HepG2 (cell line): ENCODE results near the gene LAMA5. TPM values are rescaled to one million over a fixed set of nuclear protein-coding genes. Genes with fewer than 3 reads are reported as not detected.
A peak's percentile ranks its signal among the peaks of the same experiment; 100 is the strongest.

ENCODE experiments used
- ARID4A ChIP-seq: sonication (generic); formaldehyde crosslinking; IDR thresholded peaks from 2 replicates; pipeline ENCODE4 v1.5.0; 2020; ENCODE audit warnings: mild to moderate bottlenecking, missing genetic modification reagents, borderline replicate concordance
- CREB1 ChIP-seq, 2 experiments: fragments of 450-650 bp in 1 of 2; IDR thresholded peaks; 2 replicates each; pipeline ENCODE4 v1.6.1; 2016 to 2017; ENCODE audit warnings: control low read depth in 1 of 2, mild to moderate bottlenecking in 1 of 2, missing compliant biosample characterization in 1 of 2, missing genetic modification characterization in 1 of 2
- GATAD2A ChIP-seq: IDR thresholded peaks from 2 replicates; pipeline ENCODE4 v1.6.1; 2016
- KLF11 ChIP-seq: IDR thresholded peaks from 2 replicates; pipeline ENCODE4 v1.6.1; 2016; ENCODE audit warnings: missing compliant biosample characterization
- NFRKB ChIP-seq: fragments of 450-650 bp; IDR thresholded peaks from 2 replicates; pipeline ENCODE4 v1.6.1; 2017
- RCOR2 ChIP-seq: IDR thresholded peaks from 2 replicates; pipeline ENCODE4 v1.6.1; 2016; ENCODE audit warnings: missing biosample characterization, missing genetic modification reagents
- SETDB1 ChIP-seq: sonication (generic); formaldehyde crosslinking; IDR thresholded peaks from 2 replicates; pipeline ENCODE4 v1.5.1; 2020; ENCODE audit warnings: missing genetic modification reagents, mild to moderate bottlenecking, borderline replicate concordance
- SIN3A ChIP-seq: IDR thresholded peaks from 2 replicates; pipeline ENCODE4 v1.6.1; 2011; ENCODE audit warnings: low read depth, mild to moderate bottlenecking, control low read depth, low read length, borderline replicate concordance
- SKI ChIP-seq: fragments of 450-650 bp; IDR thresholded peaks from one replicate; pipeline ENCODE4 v1.6.1; 2018; ENCODE audit warnings: mild to moderate bottlenecking; ENCODE audit not compliant: partially characterized antibody
- ZNF580 ChIP-seq: IDR thresholded peaks from 2 replicates; pipeline ENCODE4 v1.6.1; 2016; ENCODE audit warnings: low read depth, borderline replicate concordance
- ZNF670 ChIP-seq: sonication (generic); formaldehyde crosslinking; IDR thresholded peaks from 2 replicates; pipeline ENCODE4 v1.8.0; 2022; ENCODE audit warnings: mild to moderate bottlenecking, missing genetic modification reagents, borderline replicate concordance
- polyA plus RNA-seq, 8 experiments: library from polyadenylated mRNA; depleted of rRNA in 3 of 8; stranded (reverse) in 7 of 8; unstranded in 1 of 8; fragments of >200 nt; fragmentation: Illumina TruSeq in 4 of 8; extraction: Trizol in 4 of 8; gene quantifications; 2 replicates each; pipeline versions ENCODE4 v1.2.1 to v1.2.3, GENCODE V29; 2011 to 2016; ENCODE audit warnings: low read depth in 4 of 8, missing spikeins in 1 of 8, mixed read lengths in 1 of 8; ENCODE audit not compliant: insufficient read depth in 1 of 8
- total RNA-seq, 5 experiments: library from RNA; depleted of rRNA; stranded (reverse); fragments of >200 nt; fragmentation: Illumina TruSeq; extraction: Trizol; gene quantifications; 2 replicates each; pipeline ENCODE4 v1.2.3, GENCODE V29; 2016; ENCODE audit warnings: low read depth in 1 of 5
- TF ChIP-seq, protein P1 (sequence below): sonication (generic); formaldehyde crosslinking; IDR thresholded peaks from 2 replicates; pipeline ENCODE4 v1.4.0; 2020; ENCODE audit warnings: missing genetic modification reagents, borderline replicate concordance
- TF ChIP-seq, protein P2 (sequence below): sonication (generic); formaldehyde crosslinking; IDR thresholded peaks from 2 replicates; pipeline ENCODE4 v1.4.0; 2020; ENCODE audit warnings: missing genetic modification reagents

Gene LAMA5
- total and polyA plus RNA-seq, 2 of the 13 experiments (the other 11 are each of a cell fraction or from before 2014, with no cell fraction given): 21.0 to 44.7 TPM

DNA sequence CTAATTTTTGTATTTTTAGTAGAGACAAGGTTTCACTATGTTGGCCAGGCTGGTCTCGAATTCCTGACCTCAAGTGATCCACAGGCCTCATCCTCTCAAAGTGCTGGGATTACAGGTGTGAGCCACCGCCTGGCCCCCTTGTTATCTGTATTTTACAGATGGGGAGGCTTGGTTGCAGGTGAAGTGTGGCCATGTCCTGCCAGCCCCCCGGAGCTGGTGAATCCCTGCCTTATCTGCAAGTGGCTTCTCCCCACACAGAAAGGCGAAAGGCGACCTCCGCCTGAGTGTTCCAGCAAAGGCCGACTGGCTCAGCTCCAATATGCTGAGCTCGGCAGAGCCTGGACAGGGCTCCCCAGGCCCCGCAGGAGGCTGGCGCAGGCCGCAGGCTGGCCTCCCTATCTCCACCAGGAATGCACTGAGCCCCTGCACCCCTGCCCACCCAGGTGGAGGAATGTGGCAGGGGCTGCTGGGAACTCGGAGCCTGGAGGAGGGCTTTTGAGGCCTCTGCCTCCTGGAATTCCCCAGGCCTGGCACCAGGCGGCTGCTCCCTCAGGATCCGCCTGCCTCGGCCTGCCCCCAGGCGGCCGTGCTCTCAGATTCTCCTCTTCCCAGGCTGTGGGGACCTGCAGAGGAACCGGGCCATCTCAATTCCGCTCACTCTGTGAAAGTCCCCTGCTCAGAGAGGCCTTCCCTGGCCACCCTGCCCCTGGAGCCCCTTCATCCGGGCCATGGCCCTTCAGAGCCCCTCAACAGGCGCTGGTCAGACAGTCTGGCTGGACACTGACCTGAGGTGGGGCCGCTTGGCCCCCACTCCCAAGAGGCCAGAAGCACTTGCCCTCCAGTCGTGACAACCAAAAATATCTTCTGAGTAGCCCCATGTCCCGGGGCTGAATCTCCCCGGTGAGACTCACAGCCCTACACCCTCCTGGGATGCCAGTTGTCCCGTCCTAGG is 9.3 kb upstream of the LAMA5 start (continued):
- TF ChIP-seq, protein P1, sequence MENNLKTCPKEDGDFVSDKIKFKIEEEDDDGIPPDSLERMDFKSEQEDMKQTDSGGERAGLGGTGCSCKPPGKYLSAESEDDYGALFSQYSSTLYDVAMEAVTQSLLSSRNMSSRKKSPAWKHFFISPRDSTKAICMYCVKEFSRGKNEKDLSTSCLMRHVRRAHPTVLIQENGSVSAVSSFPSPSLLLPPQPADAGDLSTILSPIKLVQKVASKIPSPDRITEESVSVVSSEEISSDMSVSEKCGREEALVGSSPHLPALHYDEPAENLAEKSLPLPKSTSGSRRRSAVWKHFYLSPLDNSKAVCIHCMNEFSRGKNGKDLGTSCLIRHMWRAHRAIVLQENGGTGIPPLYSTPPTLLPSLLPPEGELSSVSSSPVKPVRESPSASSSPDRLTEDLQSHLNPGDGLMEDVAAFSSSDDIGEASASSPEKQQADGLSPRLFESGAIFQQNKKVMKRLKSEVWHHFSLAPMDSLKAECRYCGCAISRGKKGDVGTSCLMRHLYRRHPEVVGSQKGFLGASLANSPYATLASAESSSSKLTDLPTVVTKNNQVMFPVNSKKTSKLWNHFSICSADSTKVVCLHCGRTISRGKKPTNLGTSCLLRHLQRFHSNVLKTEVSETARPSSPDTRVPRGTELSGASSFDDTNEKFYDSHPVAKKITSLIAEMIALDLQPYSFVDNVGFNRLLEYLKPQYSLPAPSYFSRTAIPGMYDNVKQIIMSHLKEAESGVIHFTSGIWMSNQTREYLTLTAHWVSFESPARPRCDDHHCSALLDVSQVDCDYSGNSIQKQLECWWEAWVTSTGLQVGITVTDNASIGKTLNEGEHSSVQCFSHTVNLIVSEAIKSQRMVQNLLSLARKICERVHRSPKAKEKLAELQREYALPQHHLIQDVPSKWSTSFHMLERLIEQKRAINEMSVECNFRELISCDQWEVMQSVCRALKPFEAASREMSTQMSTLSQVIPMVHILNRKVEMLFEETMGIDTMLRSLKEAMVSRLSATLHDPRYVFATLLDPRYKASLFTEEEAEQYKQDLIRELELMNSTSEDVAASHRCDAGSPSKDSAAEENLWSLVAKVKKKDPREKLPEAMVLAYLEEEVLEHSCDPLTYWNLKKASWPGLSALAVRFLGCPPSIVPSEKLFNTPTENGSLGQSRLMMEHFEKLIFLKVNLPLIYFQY (CRISPR knock-in tag): no peak
- peak; percentile 78 for TF ChIP-seq GATAD2A
- peak; percentile 80; the same call in 1 of the 2 replicates for TF ChIP-seq ZNF580 (CRISPR knock-in tag)
- TF ChIP-seq ARID4A (CRISPR knock-in tag): peak; percentile 65
- TF ChIP-seq SIN3A: peak; percentile 84; the same call in 1 of the 2 replicates
- TF ChIP-seq RCOR2 (CRISPR knock-in tag): 0 out of 2 replicates have a peak, but pooled peaks have one; percentile 14
- TF ChIP-seq SETDB1: no peak
- TF ChIP-seq KLF11 (CRISPR knock-in tag): no peak
- TF ChIP-seq, protein P2, sequence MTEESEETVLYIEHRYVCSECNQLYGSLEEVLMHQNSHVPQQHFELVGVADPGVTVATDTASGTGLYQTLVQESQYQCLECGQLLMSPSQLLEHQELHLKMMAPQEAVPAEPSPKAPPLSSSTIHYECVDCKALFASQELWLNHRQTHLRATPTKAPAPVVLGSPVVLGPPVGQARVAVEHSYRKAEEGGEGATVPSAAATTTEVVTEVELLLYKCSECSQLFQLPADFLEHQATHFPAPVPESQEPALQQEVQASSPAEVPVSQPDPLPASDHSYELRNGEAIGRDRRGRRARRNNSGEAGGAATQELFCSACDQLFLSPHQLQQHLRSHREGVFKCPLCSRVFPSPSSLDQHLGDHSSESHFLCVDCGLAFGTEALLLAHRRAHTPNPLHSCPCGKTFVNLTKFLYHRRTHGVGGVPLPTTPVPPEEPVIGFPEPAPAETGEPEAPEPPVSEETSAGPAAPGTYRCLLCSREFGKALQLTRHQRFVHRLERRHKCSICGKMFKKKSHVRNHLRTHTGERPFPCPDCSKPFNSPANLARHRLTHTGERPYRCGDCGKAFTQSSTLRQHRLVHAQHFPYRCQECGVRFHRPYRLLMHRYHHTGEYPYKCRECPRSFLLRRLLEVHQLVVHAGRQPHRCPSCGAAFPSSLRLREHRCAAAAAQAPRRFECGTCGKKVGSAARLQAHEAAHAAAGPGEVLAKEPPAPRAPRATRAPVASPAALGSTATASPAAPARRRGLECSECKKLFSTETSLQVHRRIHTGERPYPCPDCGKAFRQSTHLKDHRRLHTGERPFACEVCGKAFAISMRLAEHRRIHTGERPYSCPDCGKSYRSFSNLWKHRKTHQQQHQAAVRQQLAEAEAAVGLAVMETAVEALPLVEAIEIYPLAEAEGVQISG (CRISPR knock-in tag): peak; percentile 87
- TF ChIP-seq SKI: peak; percentile 52
- no peak for TF ChIP-seq CREB1 (IDR thresholded peaks at IDR 0.05)
- TF ChIP-seq CREB1 (CRISPR knock-in tag; IDR thresholded peaks at IDR 0.05): no peak
- no peak for TF ChIP-seq NFRKB
- peak; percentile 68 for TF ChIP-seq ZNF670 (CRISPR knock-in tag)
